Neural cell (in vitro differentiated cells): ENCODE measurements around the gene SLIT3.

Experiments
- CTCF ChIP-seq: fragments of 450-650 bp; IDR thresholded peaks from 2 replicates; pipeline ENCODE4 v1.5.1; 2014; ENCODE audit warnings: antibody characterized with exemption, mild to moderate bottlenecking, moderate library complexity; ENCODE audit not compliant: poor library complexity, severe bottlenecking
- EZH2 ChIP-seq: fragments of 200-600, 300-800 bp; shearing (Covaris generic), sonication (generic); IDR thresholded peaks from 2 replicates; pipeline ENCODE4 v1.6.1; 2014; ENCODE audit warnings: antibody characterized with exemption, low read length, borderline replicate concordance, mild to moderate bottlenecking; ENCODE audit not compliant: insufficient read depth, poor library complexity, severe bottlenecking

DNA sequence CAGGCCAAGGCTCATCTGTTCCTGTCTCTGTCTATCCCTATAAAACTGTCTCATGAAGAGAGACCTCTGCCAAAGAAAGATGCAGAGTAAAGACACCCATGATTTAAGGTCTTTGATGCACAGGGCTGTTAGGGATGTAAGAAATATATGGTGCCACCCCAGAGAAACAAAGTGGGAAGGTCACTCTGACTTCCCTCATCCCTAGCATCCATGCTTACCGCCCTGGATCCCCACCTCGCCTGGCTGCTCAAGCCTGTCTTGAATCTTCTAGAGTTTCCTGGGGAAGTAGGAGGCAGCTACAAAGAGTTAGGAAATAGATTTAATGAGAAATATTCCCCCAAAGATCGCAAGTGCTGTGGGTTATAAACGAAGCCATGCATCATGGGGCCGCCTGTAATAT lies 349.2 kb downstream of the SLIT3 start:
- no peak for TF ChIP-seq EZH2
- TF ChIP-seq CTCF = no peak
